HUES64 (cell line): ENCODE measurements around the gene FAM50B.

ENCODE experiments used
- H3K27ac ChIP-seq: 2 replicates; pipeline ENCODE4 v1.7.0; 2013; ENCODE audit warnings: low read depth, low read length, inconsistent platforms
- H3K27me3 ChIP-seq: 2 replicates; pipeline ENCODE4 v1.6.1; 2013; ENCODE audit warnings: mild to moderate bottlenecking, low read length; ENCODE audit not compliant: insufficient read depth
- H3K36me3 ChIP-seq: 2 replicates; pipeline ENCODE4 v1.6.1; 2013; ENCODE audit warnings: mild to moderate bottlenecking, low read length; ENCODE audit not compliant: insufficient read depth
- H3K4me1 ChIP-seq: 2 replicates; pipeline ENCODE4 v1.6.1; 2013; ENCODE audit warnings: mild to moderate bottlenecking, low read length, moderate library complexity; ENCODE audit not compliant: insufficient read depth
- H3K4me3 ChIP-seq: 2 replicates; pipeline ENCODE4 v1.5.1; 2013; ENCODE audit warnings: mild to moderate bottlenecking, low read length, moderate library complexity
- H3K9ac ChIP-seq: 2 replicates; pipeline ENCODE4 v1.6.1; 2013; ENCODE audit warnings: mild to moderate bottlenecking, low read depth, low read length
- H3K9me3 ChIP-seq: 2 replicates; pipeline ENCODE4 v1.6.1; 2013; ENCODE audit warnings: low read depth, low read length; ENCODE audit not compliant: insufficient read depth
- WGBS: fragments of 150-250, 120-280 bp; methylation state at CpG from one replicate; pipeline ENCODE4 v1.1.7; 2013; ENCODE audit warnings: missing lambda C conversion rate; 5-methylcytosine and 5-hydroxymethylcytosine counted together

Gene FAM50B

DNA sequence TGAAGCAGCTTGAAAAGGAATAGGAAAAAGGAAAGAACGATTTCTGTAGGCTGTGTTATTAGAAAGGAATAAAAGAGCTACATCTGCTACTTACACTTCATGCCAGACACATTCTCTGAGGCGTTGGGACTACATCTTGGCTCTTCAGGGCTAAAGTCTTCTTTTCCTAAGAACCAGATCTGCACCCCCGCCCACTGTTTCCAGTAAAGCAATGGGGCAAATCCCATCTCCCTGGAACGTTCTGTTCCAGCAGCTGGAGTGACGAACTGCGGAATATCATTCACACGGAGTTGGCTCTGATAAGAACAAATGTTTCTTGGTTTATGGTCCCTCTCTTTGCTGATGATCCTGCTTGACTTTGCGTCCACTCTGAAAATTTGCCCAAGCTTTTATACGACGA lies 26.9 kb downstream of the FAM50B start:
- Histone ChIP-seq H3K4me1 (no peaks in the 10 kb centered on the region), H3K4me3 (no peak overlapping the region), H3K9me3 (no peaks in the 10 kb centered on the region), H3K27ac (no peak overlapping the region), H3K27me3 (no peaks in the 10 kb centered on the region), H3K9ac (no peak overlapping the region), H3K36me3 (no peaks in the 10 kb centered on the region)
- WGBS: 88% methylated on average over 10 of the region's 10 CpGs

DNA sequence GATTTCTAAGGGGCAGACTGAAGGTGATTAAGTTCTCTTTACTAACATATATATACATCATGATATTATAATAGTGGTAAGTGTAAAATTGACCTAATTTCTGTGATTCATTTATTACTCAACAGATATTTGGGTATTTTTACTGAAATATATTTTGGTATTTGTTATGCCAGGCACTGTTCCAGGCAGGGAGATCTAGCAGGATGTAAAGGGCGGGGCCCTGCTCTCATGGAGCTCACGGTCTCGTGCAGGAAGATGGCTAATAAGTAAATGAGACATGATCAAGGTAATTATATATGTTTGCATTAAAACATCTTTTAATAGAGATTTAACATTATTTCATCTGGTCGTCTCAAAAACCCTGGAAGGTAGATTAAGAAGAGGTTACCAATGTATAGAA lies 27.7 kb downstream of the FAM50B start:
- H3K4me3 ChIP-seq: no peak overlapping the region
- no peaks in the 10 kb centered on the region for H3K27me3 ChIP-seq
- no peaks in the 10 kb centered on the region for H3K9me3 ChIP-seq
- no peak overlapping the region for H3K27ac ChIP-seq
- no peaks in the 10 kb centered on the region for H3K4me1 ChIP-seq
- H3K36me3 ChIP-seq: no peaks in the 10 kb centered on the region
- WGBS: 96% methylated on average over 3 of the region's 4 CpGs
- no peak overlapping the region for H3K9ac ChIP-seq

DNA sequence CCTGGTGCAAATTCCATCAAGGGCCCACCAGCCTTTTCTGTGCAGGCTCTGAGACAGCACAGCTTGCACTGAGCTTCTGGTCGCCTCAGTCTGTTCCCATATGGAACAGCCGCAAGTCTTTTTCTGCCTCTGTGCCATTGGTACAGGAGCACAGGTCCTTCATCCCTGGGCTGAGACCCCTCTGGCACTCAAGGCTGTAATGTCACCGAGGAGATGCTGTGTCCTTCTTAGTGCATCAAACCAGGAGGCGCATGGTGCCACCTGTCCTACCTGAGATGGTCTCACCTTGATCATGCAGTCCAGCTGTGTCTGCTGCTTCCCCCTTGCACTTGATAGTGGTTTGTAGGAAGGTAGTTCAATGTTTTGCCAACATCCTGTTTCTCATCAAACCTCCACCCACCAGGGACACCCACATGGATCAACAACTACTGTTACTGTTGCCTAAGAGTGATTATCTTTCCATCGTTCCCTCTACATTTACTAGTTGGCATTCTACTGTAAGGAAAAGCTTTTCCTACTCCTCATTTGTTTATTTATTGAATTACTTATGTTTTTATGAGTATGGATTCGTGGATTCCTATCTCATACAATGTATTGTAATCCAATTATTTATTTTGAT lies 29.0 kb downstream of the FAM50B start:
- Histone ChIP-seq H3K27me3 (no peaks in the 10 kb centered on the region), H3K4me1 (no peaks in the 10 kb centered on the region), H3K9ac (no peak overlapping the region), H3K4me3 (no peak overlapping the region), H3K27ac (no peak overlapping the region), H3K36me3 (no peaks in the 10 kb centered on the region), H3K9me3 (no peaks in the 10 kb centered on the region)
- WGBS: 92% methylated on average over 5 of the region's 6 CpGs

DNA sequence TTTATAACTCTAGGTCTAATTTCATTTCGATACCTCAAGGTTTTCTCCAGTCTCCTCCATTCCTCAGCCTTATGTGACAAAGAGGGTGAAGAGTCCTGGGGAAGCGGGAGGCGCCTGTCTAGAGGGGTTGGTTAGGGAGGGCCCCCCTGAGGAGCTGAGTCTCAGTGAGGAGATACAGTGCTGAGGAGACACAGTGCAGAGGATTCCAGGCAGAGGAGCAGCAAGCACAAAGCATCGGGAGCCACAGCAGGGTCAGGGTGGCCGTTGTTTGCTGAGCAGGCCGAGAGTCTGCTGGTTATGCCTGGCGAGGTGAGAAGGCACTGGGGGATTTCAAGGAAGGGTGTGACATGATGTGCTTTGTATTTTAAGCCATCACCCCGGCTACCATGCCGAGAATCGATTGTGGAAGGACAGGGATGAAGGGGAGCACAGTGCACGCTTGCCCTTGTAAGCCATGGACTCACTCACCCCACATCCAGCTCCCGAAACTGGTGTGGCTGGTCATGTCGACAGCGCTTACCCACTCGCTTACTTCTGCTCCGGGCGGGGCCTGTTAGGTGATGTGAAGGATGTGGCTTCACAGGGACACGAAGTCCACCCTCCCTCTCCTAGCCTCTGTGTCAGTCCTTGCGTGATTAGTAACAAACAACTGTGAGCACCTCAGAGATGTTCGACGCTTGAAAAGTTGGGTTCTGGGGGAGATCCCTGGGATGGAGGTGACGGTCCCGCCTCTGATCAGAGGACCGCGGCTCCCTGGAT lies 30.2 kb downstream of the FAM50B start:
- Histone ChIP-seq H3K27ac (no peak overlapping the region), H3K4me1 (0 out of 2 replicates have a peak, but pooled peaks cover 4% of the 10 kb centered on the region), H3K4me3 (no peak overlapping the region), H3K27me3 (no peaks in the 10 kb centered on the region), H3K9me3 (no peaks in the 10 kb centered on the region), H3K36me3 (no peaks in the 10 kb centered on the region), H3K9ac (no peak overlapping the region)
- 96% methylated on average over 24 of the region's 25 CpGs for WGBS

DNA sequence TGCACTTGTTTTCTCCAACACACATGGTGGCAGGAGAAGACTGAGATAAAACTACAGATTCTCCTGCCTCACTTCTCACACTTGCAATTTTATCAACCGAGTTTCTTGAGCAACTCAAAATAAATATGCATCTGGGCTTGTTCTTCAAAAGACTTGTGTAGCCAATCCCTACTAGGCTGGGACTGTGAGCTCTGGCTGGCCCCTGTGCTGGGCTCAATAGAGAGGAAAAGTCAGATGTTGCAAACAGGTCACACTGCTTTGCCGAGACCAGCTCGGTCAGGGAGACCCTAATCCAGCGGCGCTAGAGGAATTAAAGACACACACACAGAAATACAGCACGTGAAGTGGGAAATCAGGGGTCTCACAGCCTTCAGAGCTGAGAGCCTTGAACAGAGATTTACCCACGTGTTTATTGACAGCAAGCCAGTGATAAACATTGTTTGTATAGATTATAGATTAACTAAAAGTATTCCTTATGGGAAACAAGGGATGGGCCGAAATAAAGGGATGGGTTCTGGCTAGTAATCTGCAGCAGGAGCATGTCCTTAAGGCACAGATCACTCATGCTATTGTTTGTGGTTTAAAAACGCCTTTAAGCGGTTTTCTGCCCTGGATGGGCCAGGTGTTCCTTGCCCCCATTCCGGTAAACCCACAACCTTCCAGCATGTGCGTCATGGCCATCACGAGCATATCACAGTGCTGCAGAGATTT lies 32.7 kb downstream of the FAM50B start:
- Histone ChIP-seq H3K36me3 (no peaks in the 10 kb centered on the region), H3K9ac (no peak overlapping the region), H3K4me1 (0 out of 2 replicates have a peak, but pooled peaks cover 4% of the 10 kb centered on the region), H3K9me3 (no peaks in the 10 kb centered on the region), H3K27me3 (no peaks in the 10 kb centered on the region), H3K27ac (no peak overlapping the region), H3K4me3 (no peak overlapping the region)
- WGBS: 94% methylated on average over 13 of the region's 13 CpGs

DNA sequence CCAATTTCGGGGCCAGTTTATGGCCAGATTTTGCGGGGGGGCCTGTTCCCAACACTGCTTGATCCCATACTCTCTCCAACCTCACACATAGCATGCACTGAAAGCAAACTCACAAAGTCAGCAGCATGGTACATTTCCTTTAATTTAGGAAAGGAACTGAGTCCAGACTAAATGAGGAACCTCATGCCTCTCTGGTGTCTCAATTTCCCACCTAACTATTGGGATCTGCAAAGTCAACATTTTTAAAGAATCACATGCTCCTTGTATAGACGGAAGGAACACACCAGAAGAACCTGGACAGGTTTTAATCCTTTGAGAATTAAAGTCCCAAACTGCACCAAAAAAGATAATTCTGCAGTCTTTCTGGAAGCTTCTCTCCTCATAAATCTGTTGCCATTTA lies 33.3 kb downstream of the FAM50B start:
- Histone ChIP-seq H3K9ac (no peak overlapping the region), H3K4me3 (no peak overlapping the region), H3K9me3 (no peaks in the 10 kb centered on the region), H3K4me1 (0 out of 2 replicates have a peak, but pooled peaks cover 4% of the 10 kb centered on the region), H3K27ac (no peak overlapping the region), H3K27me3 (no peaks in the 10 kb centered on the region), H3K36me3 (no peaks in the 10 kb centered on the region)
- WGBS: 84% methylated on average over 3 of the region's 3 CpGs

DNA sequence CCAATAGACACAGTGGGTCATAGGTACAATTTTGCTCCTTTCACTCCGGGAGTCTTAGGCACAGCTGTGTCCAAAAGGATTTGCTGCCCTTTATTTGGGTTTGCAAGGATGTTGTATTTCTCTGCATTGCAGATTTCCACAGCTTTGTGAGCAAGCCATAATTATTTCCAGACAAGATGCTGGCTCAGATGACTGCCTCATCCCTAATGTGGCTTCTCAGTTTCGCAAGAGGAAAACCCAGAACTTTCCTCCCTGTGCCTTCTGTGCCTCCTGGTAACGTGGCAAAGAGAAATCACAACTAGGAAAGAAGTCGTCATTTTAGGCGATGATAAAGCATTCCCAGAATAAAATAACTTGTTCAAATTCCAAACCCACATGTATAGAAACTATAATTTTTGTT lies 33.7 kb downstream of the FAM50B start:
- no peak overlapping the region for H3K27ac ChIP-seq
- 88% methylated on average over 5 of the region's 5 CpGs for WGBS
- H3K27me3 ChIP-seq: no peaks in the 10 kb centered on the region

DNA sequence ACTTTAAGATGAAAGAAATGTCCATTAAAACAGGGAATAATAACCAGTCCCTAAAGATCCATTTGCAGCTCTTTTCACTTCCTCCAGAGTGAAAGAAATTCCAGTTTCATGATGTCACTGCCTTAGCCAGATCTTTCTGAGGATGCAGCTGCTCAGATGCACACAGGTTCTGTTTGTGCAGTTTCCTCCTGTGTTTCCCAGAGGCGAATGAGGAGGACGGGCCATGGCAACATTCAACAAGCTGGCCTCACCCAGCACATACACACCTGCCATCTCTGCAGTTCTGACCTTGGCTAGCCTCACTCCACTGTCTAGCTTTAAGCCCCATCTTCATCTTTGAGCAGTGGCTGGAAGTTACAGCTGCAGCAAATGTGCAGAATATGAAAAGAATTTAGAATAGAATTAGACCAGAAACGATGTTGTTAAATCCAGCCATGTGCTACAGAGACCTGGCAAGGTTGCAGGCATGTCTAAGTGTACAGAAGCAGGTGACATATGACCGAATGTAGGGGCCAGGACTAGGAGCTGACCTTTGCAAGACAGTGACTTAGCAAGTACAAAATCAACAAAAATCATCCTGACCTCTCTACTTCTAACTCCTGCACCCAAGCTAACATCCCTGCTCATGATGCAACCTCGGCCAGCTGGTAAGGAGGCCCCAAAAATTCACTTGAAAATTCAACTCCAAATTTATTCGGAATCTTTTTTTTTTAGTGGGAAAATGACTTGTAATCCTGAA lies 35.0 kb downstream of the FAM50B start:
- 89% methylated on average over 6 of the region's 6 CpGs for WGBS
- H3K4me3 ChIP-seq: no peak overlapping the region
- 0 out of 2 replicates have a peak, but pooled peaks cover 4% of the 10 kb centered on the region for H3K4me1 ChIP-seq
- no peaks in the 10 kb centered on the region for H3K36me3 ChIP-seq
- no peaks in the 10 kb centered on the region for H3K9me3 ChIP-seq
- H3K27me3 ChIP-seq: no peaks in the 10 kb centered on the region
- H3K9ac ChIP-seq: no peak overlapping the region
- H3K27ac ChIP-seq: no peak overlapping the region

More for the DNA sequence above, 33.7 kb downstream of the FAM50B start:
- no peaks in the 10 kb centered on the region for H3K36me3 ChIP-seq
- H3K9me3 ChIP-seq: no peaks in the 10 kb centered on the region
- H3K9ac ChIP-seq: no peak overlapping the region
- 0 out of 2 replicates have a peak, but pooled peaks cover 4% of the 10 kb centered on the region for H3K4me1 ChIP-seq
- no peak overlapping the region for H3K4me3 ChIP-seq

DNA sequence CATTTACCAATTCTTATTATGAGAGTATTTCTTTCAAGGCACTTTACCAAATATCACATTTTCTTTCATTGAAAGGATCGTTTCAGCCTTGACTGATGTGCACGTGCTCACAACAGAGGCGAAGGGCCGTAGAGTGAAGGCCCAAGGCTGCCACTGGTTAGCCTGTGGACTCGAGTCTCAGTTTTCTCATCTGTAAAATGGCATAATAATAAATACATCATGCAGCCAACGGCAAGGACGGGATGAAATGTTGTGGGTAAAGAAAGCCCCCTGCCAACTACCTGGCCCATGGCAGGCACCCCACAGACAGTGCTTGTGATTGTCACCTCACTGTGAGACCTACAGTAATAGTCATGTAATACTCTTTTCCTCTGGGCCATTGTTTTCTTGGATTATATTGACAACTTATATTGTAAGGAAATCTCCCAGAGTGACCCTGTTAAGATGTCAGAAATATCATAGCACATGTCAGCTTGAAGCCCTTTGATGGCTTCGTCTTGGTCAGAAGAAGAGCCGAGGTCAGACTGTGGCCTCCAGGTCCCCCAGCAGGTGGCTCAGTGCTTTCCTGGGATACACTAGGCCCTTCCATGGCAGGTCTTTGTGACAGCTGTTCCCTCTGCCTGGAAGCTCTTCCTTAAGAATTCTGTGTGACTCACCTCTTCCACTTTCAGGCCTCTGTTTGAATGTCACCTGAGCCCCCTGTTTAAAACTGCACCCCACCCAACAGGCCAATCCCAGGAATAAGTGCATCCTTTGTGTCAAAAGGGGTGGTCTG lies 36.3 kb downstream of the FAM50B start:
- H3K27me3 ChIP-seq: no peaks in the 10 kb centered on the region
- H3K4me1 ChIP-seq: peaks cover 7% of the 10 kb centered on the region; the same call in 1 of the 2 replicates
- no peaks in the 10 kb centered on the region for H3K9me3 ChIP-seq
- 96% methylated on average over 9 of the region's 9 CpGs for WGBS
- H3K27ac ChIP-seq: no peak overlapping the region
- no peak overlapping the region for H3K4me3 ChIP-seq
- no peak overlapping the region for H3K9ac ChIP-seq
- H3K36me3 ChIP-seq: no peaks in the 10 kb centered on the region

DNA sequence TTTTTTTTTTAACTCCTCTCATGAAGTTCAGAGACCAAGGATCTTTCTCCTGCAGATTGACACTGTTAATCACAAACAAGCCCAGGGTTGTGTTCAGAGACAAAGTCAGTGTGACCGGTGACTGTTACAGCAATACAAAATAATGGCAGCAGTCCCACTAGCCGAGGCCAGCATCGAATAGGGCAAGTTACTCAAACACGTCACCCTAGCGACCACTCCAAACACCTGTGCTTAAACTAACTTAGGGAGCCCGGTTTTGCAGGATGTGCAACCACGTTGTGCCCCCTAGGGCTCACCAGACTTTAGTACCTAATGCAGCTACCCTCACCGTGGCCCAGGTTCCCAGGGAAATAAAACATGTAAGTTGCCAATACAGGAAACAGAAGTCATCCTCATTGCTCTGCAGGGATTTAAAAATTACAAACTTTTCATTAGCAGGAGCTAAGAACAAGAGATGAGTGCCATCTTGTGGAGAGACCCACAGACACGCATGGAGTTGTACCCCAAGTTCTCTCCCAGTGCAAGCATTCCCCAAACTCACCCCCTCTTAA lies 38.1 kb downstream of the FAM50B start:
- Histone ChIP-seq H3K27ac (no peak overlapping the region), H3K27me3 (no peaks in the 10 kb centered on the region), H3K36me3 (no peaks in the 10 kb centered on the region), H3K9ac (no peak overlapping the region), H3K4me1 (peaks cover 7% of the 10 kb centered on the region; the same call in 1 of the 2 replicates), H3K9me3 (no peaks in the 10 kb centered on the region), H3K4me3 (no peak overlapping the region)
- 87% methylated on average over 9 of the region's 9 CpGs for WGBS
